CD8-positive, alpha-beta memory T cell (primary cell): ENCODE data around the gene KRTAP12-4. TPM values are rescaled to one million over a fixed set of nuclear protein-coding genes. Genes with fewer than 3 reads are reported as not detected.
"Not testable (repeated sequence)": the region's sequence is repeated elsewhere in the genome, so short reads cannot be mapped to it uniquely, and the experiment has no call there.

Experiments used
- CTCF ChIA-PET: fragments of 350-600 bp; sonication (Branson Sonifier 250); formaldehyde crosslinking; loops from one replicate; lab custom pipeline; 2021; ENCODE audit warnings: antibody characterized with exemption; lab: Charles Lee
- POLR2A ChIA-PET: fragments of 350-600 bp; sonication (Branson Sonifier 250); formaldehyde crosslinking; loops from one replicate; lab custom pipeline; 2021; ENCODE audit warnings: antibody characterized with exemption; lab: Charles Lee
- DNase-seq, 5 donors: peaks; one replicate each; pipeline versions ENCODE4 v3.0.0 to v3.0.0-alpha.2; 2020 to 2022; ENCODE audit warnings: mixed read lengths in 1 of 5
- H3K27ac ChIP-seq: one replicate; pipeline ENCODE4 v1.7.0; 2013; ENCODE audit warnings: low read depth, mild to moderate bottlenecking, low read length, moderate library complexity
- H3K27me3 ChIP-seq: 2 replicates; pipeline ENCODE4 v1.7.0; 2013; ENCODE audit warnings: low read length, mild to moderate bottlenecking; ENCODE audit not compliant: insufficient read depth, poor library complexity, severe bottlenecking
- H3K36me3 ChIP-seq: 2 replicates; pipeline ENCODE4 v1.7.0; 2013; ENCODE audit warnings: mild to moderate bottlenecking, low read length, moderate library complexity; ENCODE audit not compliant: insufficient read depth
- H3K4me1 ChIP-seq: 2 replicates; pipeline ENCODE4 v1.7.0; 2013; ENCODE audit warnings: mild to moderate bottlenecking, low read length, moderate library complexity; ENCODE audit not compliant: insufficient read depth
- H3K4me3 ChIP-seq: 2 replicates; pipeline ENCODE4 v1.7.0; 2013; ENCODE audit warnings: mild to moderate bottlenecking, low read length
- H3K9me3 ChIP-seq: 2 replicates; pipeline ENCODE4 v1.7.0; 2013; ENCODE audit warnings: mild to moderate bottlenecking, low read length
- H3K27ac Mint-ChIP-seq, 8 donors: one replicate each; pipeline ENCODE4 v1.8.0; 2020 to 2021; ENCODE audit warnings: mixed read lengths in 8 of 8, mild to moderate bottlenecking in 6 of 8, inconsistent platforms in 3 of 8, moderate library complexity in 3 of 8
- H3K27me3 Mint-ChIP-seq, 2 donors: one replicate each; pipeline ENCODE4 v1.8.0; 2020 to 2021; ENCODE audit warnings: mixed read lengths in 2 of 2, mild to moderate bottlenecking in 1 of 2, moderate library complexity in 1 of 2
- H3K36me3 Mint-ChIP-seq, 3 donors: one replicate each; pipeline ENCODE4 v1.8.0; 2020 to 2021; ENCODE audit warnings: mixed read lengths in 3 of 3, inconsistent platforms in 1 of 3, mild to moderate bottlenecking in 1 of 3
- H3K4me1 Mint-ChIP-seq, 3 donors: one replicate each; pipeline ENCODE4 v1.8.0; 2020 to 2021; ENCODE audit warnings: mixed read lengths in 3 of 3, inconsistent platforms in 1 of 3, mild to moderate bottlenecking in 1 of 3
- H3K4me3 Mint-ChIP-seq, 7 donors: one replicate each; pipeline ENCODE4 v1.8.0; 2020 to 2021; ENCODE audit warnings: mixed read lengths in 7 of 7, mild to moderate bottlenecking in 6 of 7, moderate library complexity in 4 of 7, inconsistent platforms in 2 of 7
- H3K9me3 Mint-ChIP-seq, 5 donors: one replicate each; pipeline ENCODE4 v1.8.0; 2020 to 2022; ENCODE audit warnings: mixed read lengths in 5 of 5, mild to moderate bottlenecking in 3 of 5, moderate library complexity in 2 of 5, inconsistent platforms in 1 of 5
- polyA plus RNA-seq: library from polyadenylated mRNA; unstranded; fragments of 300-500 nt; fragmentation: Illumina TruSeq; gene quantifications from one replicate; pipeline ENCODE4 v1.2.3, GENCODE V29; 2021
- total RNA-seq, 2 experiments: library from RNA; stranded (reverse); gene quantifications; one replicate each; pipeline ENCODE4 v1.2.3, GENCODE V29; 2021

KRTAP12-4 gene
- total and polyA plus RNA-seq, 3 experiments from 2014 or later = not detected

DNA sequence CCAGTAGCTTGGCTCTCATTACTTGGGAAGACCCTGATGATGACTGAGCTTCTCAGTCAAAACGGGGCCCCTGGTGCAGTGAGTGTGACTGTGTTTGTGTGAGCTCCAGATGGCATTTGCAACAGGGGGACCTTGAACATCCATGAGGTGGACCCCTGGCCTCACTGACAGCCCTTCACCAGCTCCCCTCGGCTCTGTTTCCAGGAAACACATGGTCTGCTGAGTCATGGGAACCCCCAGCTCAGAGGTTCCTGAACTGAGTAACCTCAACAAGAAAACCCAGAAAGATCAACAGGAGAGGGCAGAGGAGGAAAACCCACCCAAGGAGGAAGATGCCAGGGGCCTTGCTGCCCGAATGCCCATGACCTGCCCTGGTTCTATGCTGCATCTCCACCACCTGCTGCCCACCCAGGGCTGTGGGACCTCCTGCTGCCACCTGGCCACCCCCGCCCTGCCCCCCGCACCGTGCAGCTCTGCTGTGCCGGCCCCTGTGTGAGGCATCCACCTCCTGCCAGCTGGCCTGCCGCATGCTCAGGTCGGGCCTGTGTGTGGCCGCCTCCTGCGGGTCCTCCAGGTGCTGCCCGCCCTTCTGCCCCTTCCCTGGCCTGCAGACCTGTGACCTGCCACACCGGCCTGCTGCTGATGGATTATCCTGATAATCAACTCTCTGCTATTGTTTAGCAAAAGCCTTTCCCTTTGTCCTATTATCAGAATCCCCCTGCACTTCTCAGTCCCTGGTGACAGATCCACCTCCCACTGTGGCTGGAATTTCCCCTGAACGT lies 31.7 kb upstream of the KRTAP12-4 start:
- Mint-ChIP-seq H3K27me3 (peaks cover 8 to 26% of the 10 kb centered on the region in 2 donors), H3K27ac (peak overlapping the region in 2 of 8 donors; percentile 12 to 81), H3K9me3 (no peaks in the 10 kb centered on the region), H3K4me3 (no peak overlapping the region), H3K36me3 (no peaks in the 10 kb centered on the region), H3K4me1 (peaks cover 6 to 7% (median 6%) of the 10 kb centered on the region in 3 donors)
- POLR2A ChIA-PET = no interaction called here
- DNase-seq = no peak
- CTCF ChIA-PET = no interaction called here
- no peaks in the 10 kb centered on the region for H3K36me3 ChIP-seq
- no peak overlapping the region for H3K27ac ChIP-seq
- H3K9me3 ChIP-seq = no peaks in the 10 kb centered on the region
- H3K4me3 ChIP-seq = no peak overlapping the region
- H3K27me3 ChIP-seq = no peaks in the 10 kb centered on the region
- H3K4me1 ChIP-seq = no peaks in the 10 kb centered on the region

- H3K4me1 Mint-ChIP-seq, H3K27ac ChIP-seq, H3K4me1 ChIP-seq, H3K4me3 ChIP-seq, POLR2A ChIA-PET, CTCF ChIA-PET, H3K9me3 Mint-ChIP-seq, H3K36me3 ChIP-seq, H3K9me3 ChIP-seq, DNase-seq, H3K27me3 ChIP-seq, H3K36me3 Mint-ChIP-seq: not testable (repeated sequence)
- H3K27me3 Mint-ChIP-seq = peaks cover 8 to 26% of the 10 kb centered on the region in 2 donors
- peak overlapping the region in 1 of 7 donors; percentile 26 for H3K4me3 Mint-ChIP-seq
- peak overlapping the region in 1 of 8 donors; percentile 34 for H3K27ac Mint-ChIP-seq
These were observed 30.6 kb upstream of the KRTAP12-4 start for GRCh38 chr21:44685050-44685449.

GRCh38 chr21:44684483-44684882 lies 30.0 kb upstream of the KRTAP12-4 start:
- POLR2A ChIA-PET = no interaction called here

GRCh38 chr21:44684077-44684476 lies 29.6 kb upstream of the KRTAP12-4 start:
- Mint-ChIP-seq H3K27ac (peak overlapping the region in 1 of 8 donors; percentile 43), H3K27me3 (peaks cover 8 to 23% of the 10 kb centered on the region in 2 donors), H3K36me3 (peaks cover 0 to 4% (median 0%) of the 10 kb centered on the region in 3 donors), H3K4me1 (peaks cover 6 to 7% (median 6%) of the 10 kb centered on the region in 3 donors), H3K4me3 (no peak overlapping the region), H3K9me3 (no peaks in the 10 kb centered on the region)
- H3K36me3 ChIP-seq = no peaks in the 10 kb centered on the region
- H3K27me3 ChIP-seq = no peaks in the 10 kb centered on the region
- no peaks in the 10 kb centered on the region for H3K4me1 ChIP-seq
- no peak for DNase-seq
- H3K27ac ChIP-seq = no peak overlapping the region
- ChIA-PET POLR2A (no interaction called here), CTCF (no interaction called here)
- H3K9me3 ChIP-seq = no peaks in the 10 kb centered on the region
- H3K4me3 ChIP-seq = no peak overlapping the region

More at GRCh38 chr21:44684483-44684882, 30.0 kb upstream of the KRTAP12-4 start:
- Histone ChIP-seq H3K4me3 (no peak overlapping the region), H3K27me3 (no peaks in the 10 kb centered on the region), H3K27ac (no peak overlapping the region), H3K36me3 (no peaks in the 10 kb centered on the region), H3K4me1 (no peaks in the 10 kb centered on the region), H3K9me3 (no peaks in the 10 kb centered on the region)
- Mint-ChIP-seq H3K36me3 (peaks cover 0 to 4% (median 0%) of the 10 kb centered on the region in 3 donors), H3K9me3 (no peaks in the 10 kb centered on the region), H3K4me1 (peaks cover 6 to 7% (median 6%) of the 10 kb centered on the region in 3 donors), H3K27me3 (peaks cover 8 to 23% of the 10 kb centered on the region in 2 donors), H3K4me3 (no peak overlapping the region), H3K27ac (peak overlapping the region in 1 of 8 donors; percentile 91)
- CTCF ChIA-PET = no interaction called here
- no peak for DNase-seq

DNA sequence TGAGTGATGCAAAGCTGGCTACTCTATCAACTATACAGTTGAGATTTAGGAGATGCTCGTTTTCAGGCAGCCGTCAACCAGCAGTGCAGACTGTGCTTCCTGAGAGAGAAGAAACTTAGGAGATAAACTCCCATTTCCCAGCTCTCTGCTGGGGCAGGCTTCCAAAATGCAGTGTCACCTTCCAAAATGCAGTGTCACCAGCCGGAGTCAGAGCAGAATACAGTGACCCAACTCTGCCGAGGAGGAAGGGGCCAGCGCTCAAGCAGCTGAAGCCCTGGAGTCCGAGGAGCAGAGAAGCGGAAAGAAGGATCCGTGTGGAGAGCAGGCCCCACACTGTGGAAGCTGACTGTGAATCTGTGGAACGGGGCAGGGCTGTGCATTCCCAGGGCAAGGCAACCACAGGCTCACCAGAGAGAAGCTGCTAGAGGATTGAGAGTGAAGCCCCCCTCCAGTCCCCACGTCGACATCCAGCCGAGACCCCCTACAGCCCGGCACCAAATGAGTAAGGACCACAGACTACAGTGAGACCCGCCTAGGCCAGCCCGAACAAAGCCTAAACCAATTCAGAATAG lies 28.2 kb upstream of the KRTAP12-4 start:
- no peaks in the 10 kb centered on the region for H3K9me3 ChIP-seq
- CTCF ChIA-PET = interaction anchor here (1.3 to 1.4 kb wide), 2 partner anchors 25 to 111 kb away, joined by 3 read pairs; partner anchors contain the start of gene KRTAP12-3
- no peaks in the 10 kb centered on the region for H3K4me1 ChIP-seq
- no peaks in the 10 kb centered on the region for H3K9me3 Mint-ChIP-seq
- H3K4me3 Mint-ChIP-seq = no peak overlapping the region
- H3K4me3 ChIP-seq = no peak overlapping the region
- peaks cover 4 to 22% of the 10 kb centered on the region in 2 donors for H3K27me3 Mint-ChIP-seq
- H3K36me3 Mint-ChIP-seq = peaks cover 0 to 4% (median 0%) of the 10 kb centered on the region in 3 donors
- DNase-seq = no peak
- no peak overlapping the region for H3K27ac ChIP-seq
- H3K27me3 ChIP-seq = no peaks in the 10 kb centered on the region
- POLR2A ChIA-PET = interaction anchor here (0.6 kb wide), 1 partner anchor 35 kb away, joined by 3 read pairs; no protein-coding TSS in a partner anchor
- peaks cover 6 to 7% (median 6%) of the 10 kb centered on the region in 3 donors for H3K4me1 Mint-ChIP-seq
- H3K27ac Mint-ChIP-seq = no peak overlapping the region
- H3K36me3 ChIP-seq = no peaks in the 10 kb centered on the region

DNA sequence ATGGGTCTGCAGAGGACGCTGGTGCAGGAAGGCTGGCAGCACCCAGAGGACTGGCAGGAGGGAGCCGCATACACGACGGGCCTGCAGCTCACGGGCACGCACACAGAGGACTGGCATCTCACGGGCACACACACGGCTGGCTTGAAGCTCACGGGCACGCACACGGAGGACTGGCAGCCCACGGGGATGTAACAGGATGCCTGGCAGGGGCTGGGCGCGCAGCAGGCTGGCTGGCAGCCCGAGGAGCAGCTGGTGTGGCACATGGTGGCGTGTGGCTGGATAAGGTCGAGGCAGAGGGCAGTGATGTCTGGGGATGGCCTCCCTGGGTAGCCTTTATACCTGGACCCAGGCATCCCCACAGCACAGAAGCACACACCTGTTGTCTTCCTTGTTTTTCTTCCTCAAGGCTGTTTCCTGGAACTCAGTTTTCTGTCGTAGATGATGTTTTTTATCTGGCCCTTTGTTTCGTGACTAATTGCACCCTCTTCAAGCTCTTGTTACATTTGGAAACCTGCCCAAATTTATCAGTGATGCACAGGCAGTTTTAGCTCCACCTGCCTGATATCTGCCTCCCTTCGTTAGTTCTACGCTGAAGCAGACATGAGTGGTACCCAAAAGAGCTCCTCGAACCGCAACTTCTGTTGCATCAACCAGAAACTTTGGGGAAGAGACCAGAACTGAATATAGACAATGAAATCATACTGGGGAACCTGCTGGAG lies 27.6 kb upstream of the KRTAP12-4 start, which contains the start of gene KRTAP12-1:
Gene KRTAP12-1 (minus strand): TSS at position 303 of the 719 bp plus-strand sequence. CDS start 40 bp downstream, at position 263.
- H3K4me1 Mint-ChIP-seq = peaks cover 6 to 7% (median 6%) of the 10 kb centered on the region in 3 donors
- no peak within 1 kb of the TSS for H3K27ac Mint-ChIP-seq
- no peaks in the 10 kb centered on the region for H3K27me3 ChIP-seq
- ChIA-PET CTCF (interaction anchor here (1.3 to 1.4 kb wide), 2 partner anchors 24 to 111 kb away, joined by 3 read pairs; partner anchors contain the start of gene KRTAP12-3), POLR2A (interaction anchor here (0.6 kb wide), 1 partner anchor 35 kb away, joined by 3 read pairs; no protein-coding TSS in a partner anchor)
- H3K9me3 ChIP-seq = no peaks in the 10 kb centered on the region
- H3K4me1 ChIP-seq = no peaks in the 10 kb centered on the region
- peaks cover 1 to 16% of the 10 kb centered on the region in 2 donors for H3K27me3 Mint-ChIP-seq
- no peak within 1 kb of the TSS for H3K27ac ChIP-seq
- H3K4me3 Mint-ChIP-seq = no peak within 1 kb of the TSS
- DNase-seq = no peak
- H3K36me3 Mint-ChIP-seq = peaks cover 0 to 4% (median 0%) of the 10 kb centered on the region in 3 donors
- no peak within 1 kb of the TSS for H3K4me3 ChIP-seq
- no peaks in the 10 kb centered on the region for H3K36me3 ChIP-seq
- no peaks in the 10 kb centered on the region for H3K9me3 Mint-ChIP-seq

DNA sequence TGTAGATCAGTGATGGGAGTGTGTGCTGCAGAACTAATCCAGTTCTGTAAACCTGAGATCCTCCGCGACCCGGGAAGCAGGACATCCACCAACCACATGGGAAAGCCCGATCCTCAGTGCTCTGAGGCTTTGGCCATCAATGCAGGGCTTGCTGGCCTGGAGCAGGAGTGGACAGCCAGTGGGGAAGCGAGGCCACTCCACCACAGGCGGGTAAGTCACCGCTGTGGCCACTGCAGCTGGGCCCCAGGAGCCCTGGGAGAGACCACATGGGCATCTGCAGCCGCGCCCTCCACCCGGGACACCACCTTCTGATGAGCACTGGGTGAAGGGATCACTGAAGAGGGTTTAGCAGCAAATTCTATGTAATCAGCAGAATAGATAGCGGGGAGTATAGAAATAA lies 26.7 kb upstream of the KRTAP12-4 start:
- CTCF ChIA-PET = no interaction called here
- Mint-ChIP-seq H3K4me1 (peaks cover 3 to 7% (median 4%) of the 10 kb centered on the region in 3 donors), H3K27me3 (peaks cover 1 to 11% of the 10 kb centered on the region in 2 donors), H3K9me3 (no peaks in the 10 kb centered on the region), H3K4me3 (no peak overlapping the region), H3K27ac (no peak overlapping the region), H3K36me3 (peaks cover 0 to 4% (median 0%) of the 10 kb centered on the region in 3 donors)
- H3K4me1 ChIP-seq = no peaks in the 10 kb centered on the region
- DNase-seq = no peak
- H3K4me3 ChIP-seq = no peak overlapping the region
- H3K27me3 ChIP-seq = no peaks in the 10 kb centered on the region
- no peaks in the 10 kb centered on the region for H3K9me3 ChIP-seq
- POLR2A ChIA-PET = no interaction called here
- H3K36me3 ChIP-seq = no peaks in the 10 kb centered on the region
- H3K27ac ChIP-seq = no peak overlapping the region
